GM18507 (cell line): ENCODE results near the gene PRM1.
"Not testable (repeated sequence)": the region's sequence is repeated elsewhere in the genome, so short reads cannot be mapped to it uniquely, and the experiment has no call there.

Experiments used
- DNase-seq: peaks from one replicate; pipeline ENCODE4 v3.0.0; 2011; ENCODE audit warnings: low read depth; ENCODE audit not compliant: insufficient read length; ENCODE audit errors: extremely low spot score
- FAIRE-seq: peaks from 2 replicates; lab custom pipeline; 2011; peaks lifted over from hg19 to GRCh38; lab: Jason Lieb, UNC

The PRM1 gene

GRCh38 chr16:11300560-11300892 lies 19.4 kb upstream of the PRM1 start:
- FAIRE-seq: no peak

GRCh38 chr16:11299865-11300559 lies 18.9 kb upstream of the PRM1 start:
- DNase-seq: no peak
- no peak for FAIRE-seq

More at GRCh38 chr16:11300560-11300892, 19.4 kb upstream of the PRM1 start:
- no peak for DNase-seq

- DNase-seq: not testable (repeated sequence)
- FAIRE-seq: peak; percentile 75
These were observed 17.9 kb upstream of the PRM1 start for GRCh38 chr16:11298950-11299547.

- FAIRE-seq: no peak
- no peak for DNase-seq
These were observed 17.2 kb upstream of the PRM1 start for GRCh38 chr16:11298143-11298900.

GRCh38 chr16:11297492-11298142 lies 16.5 kb upstream of the PRM1 start:
- peak; percentile 94 for FAIRE-seq
- DNase-seq: peak; percentile 60

- FAIRE-seq (peak; percentile 48), DNase-seq (no peak)
These were observed 15.8 kb upstream of the PRM1 start for GRCh38 chr16:11296706-11297491.

- FAIRE-seq (no peak), DNase-seq (no peak)
These were observed 15.2 kb upstream of the PRM1 start for GRCh38 chr16:11296351-11296705.

- FAIRE-seq (no peak), DNase-seq (no peak)
These were observed 14.5 kb upstream of the PRM1 start for GRCh38 chr16:11295672-11296071.

- FAIRE-seq: no peak
- DNase-seq: no peak
These were observed 11.1 kb upstream of the PRM1 start for GRCh38 chr16:11292076-11292748.

GRCh38 chr16:11291091-11291703 lies 10.1 kb upstream of the PRM1 start:
- DNase-seq (no peak), FAIRE-seq (no peak)

GRCh38 chr16:11290102-11290893 lies 9.2 kb upstream of the PRM1 start:
- DNase-seq: no peak
- no peak for FAIRE-seq

- not testable (repeated sequence) for DNase-seq, FAIRE-seq
These were observed 8.6 kb upstream of the PRM1 start for GRCh38 chr16:11289696-11290095.

- DNase-seq (no peak), FAIRE-seq (no peak)
These were observed 8.1 kb upstream of the PRM1 start for GRCh38 chr16:11289202-11289601.

GRCh38 chr16:11285842-11286241 lies 4.7 kb upstream of the PRM1 start:
- no peak for DNase-seq
- no peak for FAIRE-seq

GRCh38 chr16:11283820-11284248 lies 2.7 kb upstream of the PRM1 start:
- DNase-seq: no peak
- FAIRE-seq: no peak

- no peak for FAIRE-seq
- DNase-seq: no peak
These were observed 2.2 kb downstream of the PRM1 start for GRCh38 chr16:11278681-11279628.
